GM19455 (cell line): ENCODE results near the gene TSPAN12.
"Not testable (repeated sequence)": the region's sequence is repeated elsewhere in the genome, so short reads cannot be mapped to it uniquely, and the experiment has no call there.

Experiments used
- ATAC-seq: cut with Tn5 transposase; IDR thresholded peaks from one replicate; pipeline ENCODE4 v1.9.1; 2021; ENCODE audit not compliant: unreplicated experiment

Gene TSPAN12, protein sequence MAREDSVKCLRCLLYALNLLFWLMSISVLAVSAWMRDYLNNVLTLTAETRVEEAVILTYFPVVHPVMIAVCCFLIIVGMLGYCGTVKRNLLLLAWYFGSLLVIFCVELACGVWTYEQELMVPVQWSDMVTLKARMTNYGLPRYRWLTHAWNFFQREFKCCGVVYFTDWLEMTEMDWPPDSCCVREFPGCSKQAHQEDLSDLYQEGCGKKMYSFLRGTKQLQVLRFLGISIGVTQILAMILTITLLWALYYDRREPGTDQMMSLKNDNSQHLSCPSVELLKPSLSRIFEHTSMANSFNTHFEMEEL

DNA sequence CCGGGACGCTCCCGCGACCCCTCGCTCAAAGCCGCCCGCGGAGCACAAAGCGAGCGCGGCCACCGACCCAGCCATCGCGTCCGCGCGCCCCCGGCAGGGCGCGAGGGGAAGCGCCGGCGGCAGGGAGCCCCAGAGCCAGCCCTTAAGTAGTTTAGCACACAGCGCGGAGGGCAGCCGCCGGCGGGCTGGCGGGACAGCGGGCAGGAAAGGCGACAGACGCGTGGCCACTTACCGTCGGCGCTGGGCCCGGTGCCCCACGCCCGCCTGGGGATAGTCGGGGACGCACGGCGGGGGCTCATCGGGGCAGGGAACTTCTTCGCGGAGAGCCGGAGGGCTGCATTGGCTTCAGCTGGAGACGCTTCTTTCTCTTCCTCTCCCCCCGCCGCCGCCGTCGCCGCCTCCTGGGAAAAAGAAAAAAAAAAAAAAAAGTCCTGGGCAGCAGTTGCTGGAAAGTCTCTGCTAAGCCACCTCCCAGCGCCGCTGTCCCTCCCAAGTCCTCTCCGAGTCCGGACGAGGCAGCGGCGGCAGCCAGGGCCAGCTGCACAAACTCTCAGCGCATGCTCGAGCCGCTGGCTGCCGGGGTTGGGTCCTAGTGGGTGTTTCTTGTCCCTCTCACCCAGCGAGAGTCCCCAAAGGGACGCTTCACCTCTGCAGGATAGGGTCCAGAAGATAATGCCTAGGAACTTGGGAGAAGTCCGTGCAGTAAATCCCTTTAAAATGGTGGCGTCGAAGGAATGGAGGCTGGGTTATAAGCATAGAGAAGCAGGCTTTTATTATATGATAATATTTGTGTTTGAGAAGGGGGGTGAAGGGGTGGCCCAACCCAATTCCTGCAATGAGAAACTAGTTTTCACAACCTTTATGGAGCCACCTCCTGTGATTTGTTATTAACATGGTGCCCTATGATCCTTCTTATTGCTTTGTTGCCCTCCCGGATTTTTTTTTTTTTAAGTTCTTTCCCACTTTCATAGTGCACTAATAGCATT is at the start of gene TSPAN12:
Gene TSPAN12, minus strand, starts transcription at position 557 of the 986 bp plus-strand sequence. CDS start 1,381 bp downstream, outside the sequence.
- peak; percentile 86 for ATAC-seq

DNA sequence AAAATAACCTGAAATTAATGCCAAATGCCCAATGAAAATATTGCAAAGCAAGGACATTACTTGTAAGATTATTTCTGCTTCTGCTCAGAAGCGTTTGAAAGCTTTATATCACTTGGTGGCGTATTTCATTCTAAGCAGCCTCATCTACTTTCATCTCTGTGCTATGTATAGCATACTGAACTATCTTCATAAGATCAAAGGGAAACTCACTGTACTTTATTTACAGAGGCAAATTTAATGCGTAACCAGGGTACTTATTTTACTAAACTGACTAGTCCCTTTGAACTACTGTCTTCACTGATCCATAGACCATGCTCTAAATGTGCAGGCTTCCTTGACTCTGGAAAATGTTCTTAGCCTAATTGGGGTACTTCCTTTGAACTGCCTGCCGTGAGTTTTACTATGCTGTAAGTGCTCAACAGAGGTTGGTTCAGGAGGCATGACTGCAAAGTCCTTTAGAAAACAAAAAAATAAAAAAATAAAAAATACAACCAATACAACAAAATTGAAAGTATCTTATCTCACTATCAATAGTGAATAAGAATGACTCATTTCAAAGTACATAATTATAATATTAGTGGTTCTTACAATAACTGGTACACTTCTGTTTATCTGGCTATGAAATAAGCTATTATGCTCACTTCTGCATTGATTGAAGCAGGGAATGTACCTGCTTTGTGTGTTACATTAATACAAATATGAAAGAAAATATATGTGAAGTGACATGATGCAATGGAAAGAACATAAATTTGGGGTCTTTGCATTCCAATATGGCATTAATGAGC is 41.0 kb upstream of the TSPAN12 start:
- ATAC-seq: no peak

DNA sequence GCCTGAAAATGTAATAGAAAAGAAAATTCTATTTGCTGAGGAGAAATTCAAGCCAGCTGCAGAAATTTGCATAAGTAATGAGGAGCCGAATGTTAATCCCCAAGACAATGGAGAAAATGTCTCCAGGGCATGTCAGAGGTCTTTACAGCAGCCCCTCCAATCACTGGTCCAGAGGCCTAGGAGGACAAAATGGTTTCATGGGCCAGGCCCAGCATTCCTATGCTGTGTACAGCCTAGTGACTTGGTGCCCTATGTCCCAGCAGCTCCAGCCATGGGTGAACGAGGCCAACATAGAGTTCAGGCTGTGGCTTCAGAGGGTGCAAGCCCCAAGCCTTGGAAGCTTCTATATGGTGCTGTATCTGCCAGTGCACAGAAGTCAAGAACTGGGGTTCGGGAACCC is 37.3 kb upstream of the TSPAN12 start:
- ATAC-seq: not testable (repeated sequence)

DNA sequence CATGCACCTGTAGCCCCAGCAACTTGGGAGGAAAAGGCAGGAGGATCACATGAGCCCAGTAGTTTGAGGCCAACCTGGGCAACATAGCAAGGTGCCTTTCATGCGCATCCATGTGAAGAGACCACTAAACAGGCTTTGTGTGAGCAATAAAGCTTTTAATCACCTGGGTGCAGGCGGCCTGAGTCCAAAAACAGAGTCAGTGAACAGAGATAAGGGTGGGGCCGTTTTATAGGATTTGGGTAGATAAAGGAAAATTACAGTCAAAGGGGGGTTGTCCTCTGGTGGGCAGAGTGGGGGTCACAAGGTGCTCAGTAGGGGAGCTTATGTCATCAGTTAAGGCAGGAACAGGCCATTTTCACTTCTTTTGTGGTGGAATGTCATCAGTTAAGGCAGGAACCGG is 27.7 kb upstream of the TSPAN12 start:
- not testable (repeated sequence) for ATAC-seq

DNA sequence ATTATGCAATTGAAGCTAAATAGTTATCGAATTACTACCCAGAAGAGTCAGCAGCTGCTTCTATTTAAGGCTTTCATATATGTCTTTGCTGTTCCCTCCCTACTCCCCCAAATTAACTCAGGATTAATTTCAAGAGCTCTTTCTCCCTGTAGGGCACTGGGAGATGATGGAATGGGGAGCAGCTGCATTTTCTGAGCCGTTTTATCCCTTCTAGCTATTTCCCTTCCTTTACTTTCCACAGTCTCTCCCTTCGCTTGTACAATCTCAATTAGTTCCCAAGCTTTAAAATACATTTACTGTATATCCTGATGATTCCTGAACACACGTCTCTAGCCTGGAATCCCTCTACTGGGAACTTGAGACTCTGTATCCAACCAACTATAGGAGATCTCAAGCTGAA is 19.8 kb upstream of the TSPAN12 start:
- no peak for ATAC-seq

DNA sequence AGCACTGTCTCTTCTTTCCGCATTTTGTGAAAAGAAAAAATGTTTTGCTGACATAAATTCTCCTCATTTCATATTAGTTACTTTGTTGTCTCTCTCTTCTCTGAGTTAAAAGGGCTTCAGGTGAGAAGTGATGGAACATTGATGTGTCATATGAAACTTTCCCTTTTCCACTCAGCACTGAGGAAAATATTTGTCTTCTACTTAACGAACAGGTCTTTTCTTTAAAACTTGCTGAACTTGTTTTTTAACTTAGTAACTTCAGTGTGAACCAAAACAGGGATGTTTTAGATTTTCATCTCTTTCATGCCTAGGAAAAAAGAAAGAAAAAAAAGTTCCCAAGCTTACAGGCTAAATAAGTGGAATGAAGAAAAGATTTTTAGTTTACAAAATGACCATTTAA is 19.0 kb upstream of the TSPAN12 start:
- ATAC-seq: no peak

DNA sequence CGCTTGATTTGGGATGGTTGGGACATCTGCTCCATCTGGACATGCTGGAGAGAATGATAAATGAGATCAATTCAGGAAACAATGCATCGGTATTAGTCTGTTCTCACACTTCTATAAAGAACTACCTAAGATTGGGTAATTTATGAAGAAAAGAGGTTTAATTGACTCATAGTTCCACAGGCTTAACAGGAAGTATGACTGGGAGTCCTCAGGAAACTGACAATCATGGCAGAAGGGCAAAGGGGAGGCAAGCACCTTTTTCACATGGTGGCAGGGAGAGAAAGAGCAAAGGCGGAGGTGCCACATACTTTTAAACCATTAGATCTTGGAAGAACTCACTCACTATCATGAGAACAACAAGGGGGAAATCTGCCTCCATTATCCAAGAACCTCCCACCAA is 16.8 kb upstream of the TSPAN12 start:
- no peak for ATAC-seq

DNA sequence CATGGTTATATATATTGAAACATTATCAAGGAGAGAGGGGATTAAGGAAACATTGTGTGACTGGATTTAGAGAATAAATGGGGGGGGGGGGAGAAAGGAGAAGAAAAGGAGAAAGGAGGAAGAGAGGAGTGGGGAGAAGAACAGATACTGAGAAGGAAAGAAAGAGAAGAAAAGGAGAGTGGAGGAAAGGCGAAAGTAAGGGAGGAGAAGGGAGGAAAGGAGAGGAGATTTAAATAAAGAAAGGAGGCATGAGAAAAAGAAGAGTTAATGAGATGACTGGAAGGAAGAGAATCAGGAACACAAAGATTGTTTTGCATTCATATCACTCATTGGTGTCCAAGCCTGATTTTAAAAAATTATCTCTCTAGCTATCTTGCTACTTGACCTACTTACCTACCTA is 16.1 kb upstream of the TSPAN12 start:
- ATAC-seq: no peak

DNA sequence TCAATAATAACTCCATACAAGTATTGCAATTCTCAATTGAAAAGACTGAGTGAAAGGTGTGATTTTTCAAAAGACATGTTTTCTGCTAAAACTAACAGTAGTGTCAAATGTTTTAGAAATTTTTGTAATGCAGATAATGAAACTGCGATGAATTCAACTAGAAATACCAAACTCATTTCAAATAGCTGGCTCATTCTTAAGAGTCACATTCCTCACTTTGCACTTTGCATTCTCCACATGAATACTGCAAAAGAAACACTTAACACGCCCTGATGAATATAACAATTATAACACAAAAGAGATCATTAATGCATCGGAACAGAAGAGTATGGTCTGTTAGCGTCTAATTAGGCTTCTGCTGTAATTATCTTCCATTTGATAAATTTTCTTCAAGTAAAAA is 15.5 kb upstream of the TSPAN12 start:
- ATAC-seq: no peak

DNA sequence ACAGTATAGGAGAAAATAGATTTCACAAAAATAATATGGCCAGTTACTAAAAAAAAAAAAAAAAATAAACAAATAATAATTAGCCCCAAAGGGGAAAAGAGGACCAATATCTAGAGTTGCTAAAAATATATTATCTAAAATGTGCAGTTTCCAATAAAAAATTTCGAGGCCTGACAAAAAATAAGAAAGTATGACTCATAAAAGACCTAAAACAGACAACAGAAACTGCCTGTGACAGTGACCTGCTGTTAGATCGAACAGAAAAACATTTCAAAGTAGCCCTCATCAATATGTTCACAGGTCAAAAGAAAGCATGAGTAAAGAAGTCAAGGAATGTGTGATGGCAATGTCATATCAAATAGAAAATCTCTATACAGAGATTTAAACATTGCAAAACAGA is 11.8 kb upstream of the TSPAN12 start:
- peak; percentile 63 for ATAC-seq

DNA sequence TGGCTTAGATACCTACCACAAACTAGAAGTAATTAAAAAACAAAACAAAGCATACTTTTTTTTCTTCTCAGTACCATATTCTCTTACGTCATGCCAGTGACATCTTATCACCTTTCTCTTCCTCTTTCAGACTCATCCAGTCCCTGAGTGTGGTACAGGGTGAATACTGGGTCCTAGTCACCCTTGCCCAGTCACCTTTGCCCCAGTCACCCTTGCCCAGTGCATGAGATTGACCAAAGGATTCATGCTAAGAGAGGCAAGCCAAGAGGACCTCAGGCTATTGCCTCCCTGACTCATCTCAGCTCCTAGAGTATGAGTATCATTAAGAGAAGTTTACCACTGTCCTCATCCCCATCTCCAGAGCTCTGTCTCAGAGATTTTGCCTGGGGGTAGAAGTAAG is 10.0 kb upstream of the TSPAN12 start:
- no peak for ATAC-seq

DNA sequence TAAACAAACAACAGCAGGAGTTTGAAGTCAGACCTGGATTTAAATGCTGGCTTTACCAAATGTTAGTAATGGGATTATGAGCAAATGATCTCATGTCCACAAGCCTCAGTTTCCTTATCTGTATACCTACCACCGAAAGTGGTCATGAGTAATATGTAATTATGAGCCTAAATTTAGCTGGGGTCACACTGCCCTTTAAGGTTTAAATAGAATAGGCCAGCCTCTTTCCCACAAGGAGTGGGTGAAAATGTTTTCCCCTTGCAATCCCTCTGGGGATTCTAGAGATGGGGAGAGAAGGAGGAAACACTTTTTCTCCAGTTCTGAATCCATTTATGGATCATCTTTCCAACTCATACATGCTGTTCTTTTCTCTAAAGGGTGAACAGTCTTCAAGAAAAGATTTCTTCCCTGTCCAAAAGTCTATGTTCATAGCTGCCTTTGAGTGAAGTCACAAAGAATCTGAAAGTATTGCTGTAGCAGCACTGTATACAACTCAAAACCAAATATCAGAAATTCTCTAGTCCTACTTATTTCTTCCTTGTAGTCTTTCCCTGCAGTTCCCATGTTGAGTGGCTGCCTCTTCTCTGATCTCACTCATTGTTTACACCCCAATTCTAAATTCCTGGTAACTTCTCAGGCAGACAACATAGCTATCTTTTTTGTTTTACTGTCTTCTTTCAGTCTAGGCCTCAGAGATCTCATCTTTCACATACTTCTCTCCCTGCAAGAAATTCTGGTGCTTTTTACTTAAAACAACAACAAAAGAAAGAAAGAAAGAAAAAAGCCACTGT is 7.4 kb upstream of the TSPAN12 start:
- ATAC-seq: no peak

DNA sequence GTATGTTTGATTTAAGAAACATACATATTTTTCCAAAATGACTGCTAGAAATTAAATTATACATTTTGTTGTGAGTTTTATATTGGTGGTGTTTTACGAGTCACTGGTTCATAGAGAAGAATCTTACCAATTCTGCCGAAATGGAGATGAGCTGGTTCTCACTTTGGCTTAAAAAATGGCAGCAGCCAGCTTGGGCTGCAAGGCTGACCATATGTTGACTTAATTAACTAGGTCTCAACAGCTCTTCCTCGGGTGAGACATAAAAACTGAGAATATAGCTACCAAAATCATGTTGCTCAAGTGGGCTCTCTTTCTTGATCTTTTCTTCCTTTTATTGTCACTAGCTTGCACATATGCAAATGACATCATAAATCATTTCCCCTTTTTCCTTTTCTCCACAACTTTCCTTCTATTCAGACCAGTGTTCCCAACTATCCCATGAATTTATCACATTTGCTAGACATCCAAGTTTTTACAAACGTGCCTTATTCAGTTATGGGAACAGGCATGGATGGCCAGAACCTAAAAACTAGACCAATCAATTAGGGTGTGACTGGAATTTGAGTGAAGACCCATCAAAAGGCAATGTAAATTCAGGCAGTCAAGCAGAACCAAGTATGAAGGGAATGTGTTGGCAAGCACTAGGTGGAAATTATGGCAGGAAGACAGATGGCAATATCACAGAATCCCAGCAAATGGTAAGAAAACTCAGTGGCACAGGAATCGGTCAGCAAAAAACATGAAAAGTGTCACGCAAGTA is 6.4 kb upstream of the TSPAN12 start:
- no peak for ATAC-seq

DNA sequence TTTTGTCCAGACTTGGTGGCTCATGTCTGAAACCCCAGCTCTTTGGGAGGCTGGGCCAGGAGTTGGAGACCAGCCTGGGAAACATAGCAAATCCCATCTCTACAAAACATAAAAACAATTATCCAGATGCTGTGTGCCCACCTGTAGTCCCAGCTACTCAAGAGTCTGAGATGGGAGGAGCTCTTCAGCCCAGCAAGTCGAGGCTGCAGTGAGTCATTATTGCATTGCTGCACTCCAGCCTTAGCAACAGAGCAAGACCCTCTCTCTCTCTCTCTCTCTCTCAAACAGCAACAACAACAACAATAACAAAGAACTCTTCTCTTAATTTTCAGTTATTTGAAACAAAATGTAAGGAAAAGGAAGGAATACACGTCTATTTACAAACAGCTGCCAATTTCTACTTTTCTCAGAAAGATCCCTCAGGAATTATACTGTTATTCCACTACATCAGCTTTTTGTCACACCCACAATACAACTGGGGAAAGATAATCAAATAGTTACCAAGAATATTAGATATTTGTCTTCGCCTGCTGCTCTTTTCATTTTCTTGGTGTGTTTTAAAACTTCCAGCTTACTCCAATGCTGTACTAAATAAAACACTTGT is 5.1 kb upstream of the TSPAN12 start:
- no peak for ATAC-seq

DNA sequence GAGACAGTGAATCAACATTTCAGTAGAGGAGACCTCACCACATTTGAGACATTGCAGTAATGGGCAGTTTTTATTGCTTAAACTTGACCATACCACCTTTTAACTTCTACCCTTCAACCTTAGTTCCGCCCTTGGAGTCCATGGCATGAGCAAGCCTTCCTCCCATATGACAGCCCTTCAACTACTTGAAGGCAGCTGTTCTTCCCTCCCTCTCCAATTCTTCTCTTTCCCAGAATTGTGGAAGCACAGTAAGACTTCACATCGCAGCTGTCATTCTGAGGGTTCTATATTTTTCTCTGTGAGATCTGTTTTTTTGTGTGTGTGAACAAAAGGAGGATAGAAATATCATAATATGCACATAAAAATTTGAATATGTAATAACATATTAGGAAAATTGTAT is 2.2 kb upstream of the TSPAN12 start:
- no peak for ATAC-seq

DNA sequence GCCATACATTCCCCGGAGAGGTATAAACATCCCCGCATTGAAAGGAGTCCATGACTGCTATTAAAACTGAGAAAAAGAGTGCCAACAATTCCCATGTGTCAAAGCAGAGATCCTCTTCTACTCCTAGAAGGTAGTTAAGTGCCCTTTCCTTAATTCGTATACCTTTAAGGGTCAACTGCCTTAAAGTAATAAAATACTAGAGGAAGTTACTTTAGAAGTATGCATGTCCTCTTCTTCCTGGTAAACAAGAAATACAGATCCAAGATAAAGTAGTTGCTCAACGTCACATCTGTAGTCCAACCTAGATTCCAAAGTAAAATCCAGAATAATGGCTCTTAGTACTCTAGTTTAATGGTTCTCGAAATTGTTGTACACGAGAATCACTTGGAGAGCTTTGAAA is 1.5 kb upstream of the TSPAN12 start:
- no peak for ATAC-seq

DNA sequence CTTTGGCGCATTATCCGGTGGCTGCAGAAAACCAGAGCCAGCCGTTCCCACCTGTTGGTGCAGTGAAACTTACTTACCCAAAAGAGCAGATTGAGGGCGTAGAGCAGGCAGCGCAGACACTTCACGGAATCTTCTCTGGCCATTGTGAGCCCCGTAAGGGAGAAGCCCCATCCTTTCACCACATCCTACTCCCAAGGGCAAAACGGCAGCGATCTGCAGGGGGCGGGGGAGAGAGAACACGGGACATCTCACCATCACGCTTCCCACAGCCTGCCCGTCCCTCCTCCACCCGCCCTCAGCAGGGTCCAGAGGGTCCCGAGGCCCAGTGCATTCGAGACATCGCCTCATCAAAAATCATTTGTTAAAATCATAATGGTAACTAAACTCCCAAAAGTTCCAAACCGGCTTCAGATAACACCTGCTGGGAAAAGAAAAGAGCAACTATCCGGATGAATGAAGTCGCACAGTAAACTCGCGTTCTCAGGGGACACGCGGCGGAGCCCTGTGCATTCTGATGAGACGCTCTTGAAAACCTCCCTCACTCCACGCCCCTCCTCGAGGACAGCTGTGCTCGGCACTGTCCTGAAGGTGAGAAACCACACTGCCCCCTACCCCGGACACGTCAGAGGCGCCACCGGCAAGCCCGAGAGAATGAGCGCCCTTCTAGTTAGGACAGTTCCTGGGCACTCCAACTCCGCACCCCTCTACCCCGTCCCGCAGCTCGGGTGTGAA is 1.2 kb downstream of the TSPAN12 start:
- peak; percentile 70 for ATAC-seq

DNA sequence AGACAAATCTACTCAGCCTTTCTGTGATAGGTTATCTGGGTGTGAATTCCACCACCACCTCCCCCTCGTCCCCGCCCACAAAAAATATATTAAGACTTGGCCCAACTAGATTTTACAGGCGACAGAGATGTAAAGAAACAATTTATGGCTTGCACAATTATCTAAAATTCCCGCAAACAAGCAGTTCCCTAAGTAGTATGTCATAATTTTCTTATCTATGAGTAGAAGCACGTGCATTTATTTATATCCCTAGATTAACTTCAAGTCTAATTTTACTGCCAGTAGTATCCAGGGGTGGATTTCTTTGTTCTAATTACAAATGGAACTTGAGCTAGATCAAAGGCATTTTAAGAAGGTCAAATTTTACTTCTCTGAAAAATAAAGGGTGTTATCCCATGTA is 1.7 kb downstream of the TSPAN12 start:
- ATAC-seq: no peak

DNA sequence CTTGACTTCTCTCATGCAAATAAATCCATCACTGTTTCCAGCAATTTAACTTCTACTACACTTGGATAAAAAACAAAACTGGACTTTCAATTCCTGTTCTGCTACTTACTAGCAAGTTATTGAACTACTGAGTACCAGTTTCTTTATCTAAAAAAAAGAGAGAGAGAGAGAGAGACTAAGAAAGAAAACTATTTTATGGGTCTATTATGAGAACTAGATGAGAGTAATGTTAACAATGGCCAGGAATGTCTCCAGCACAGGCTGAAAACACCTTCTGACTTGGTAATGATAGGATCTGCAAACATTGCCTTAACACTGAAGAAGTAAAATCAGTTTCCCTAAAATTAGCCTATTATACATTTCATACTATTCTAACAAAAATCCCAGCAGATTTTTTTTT is 5.2 kb downstream of the TSPAN12 start:
- ATAC-seq: no peak
